Globus pallidus (tissue), 1 donor: ENCODE results near the gene HSD17B7.
"Not testable (repeated sequence)": the region's sequence is repeated elsewhere in the genome, so short reads cannot be mapped to it uniquely, and the experiment has no call there.

ENCODE experiments used
- DNase-seq: peaks from one replicate; pipeline ENCODE4 v3.0.0-alpha.2; 2015; ENCODE audit warnings: low spot score

Gene HSD17B7

GRCh38 chr1:162790303-162790984 is at the start of gene HSD17B7:
HSD17B7 (plus strand) TSS chr1:162790702; CDS start chr1:162790801, 99 bp downstream.
- peak; percentile 84 for DNase-seq

- no peak for DNase-seq
Observed at GRCh38 chr1:162740755-162741154, 49.7 kb upstream of the HSD17B7 start.

- no peak for DNase-seq
Observed at GRCh38 chr1:162741574-162741973, 48.9 kb upstream of the HSD17B7 start.

GRCh38 chr1:162746264-162746942 is 44.1 kb upstream of the HSD17B7 start:
- not testable (repeated sequence) for DNase-seq

GRCh38 chr1:162753001-162753658 is 37.4 kb upstream of the HSD17B7 start:
- DNase-seq = no peak

GRCh38 chr1:162753998-162754585 is 36.4 kb upstream of the HSD17B7 start:
- no peak for DNase-seq

- DNase-seq = no peak
Observed at GRCh38 chr1:162755306-162755705, 35.2 kb upstream of the HSD17B7 start.

GRCh38 chr1:162756523-162756922 is 34.0 kb upstream of the HSD17B7 start:
- no peak for DNase-seq

- no peak for DNase-seq
Observed at GRCh38 chr1:162757476-162757875, 33.0 kb upstream of the HSD17B7 start.

- DNase-seq = no peak
Observed at GRCh38 chr1:162765788-162766187, 24.7 kb upstream of the HSD17B7 start.

GRCh38 chr1:162772571-162773154 is 17.8 kb upstream of the HSD17B7 start:
- DNase-seq = no peak

GRCh38 chr1:162774007-162774406 is 16.5 kb upstream of the HSD17B7 start:
- DNase-seq = no peak

GRCh38 chr1:162779043-162779442 is 11.5 kb upstream of the HSD17B7 start:
- no peak for DNase-seq

- no peak for DNase-seq
Observed at GRCh38 chr1:162782671-162783070, 7.8 kb upstream of the HSD17B7 start.

GRCh38 chr1:162784926-162785325 is 5.6 kb upstream of the HSD17B7 start:
- not testable (repeated sequence) for DNase-seq

GRCh38 chr1:162788783-162789182 is 1.7 kb upstream of the HSD17B7 start:
- DNase-seq = not testable (repeated sequence)

GRCh38 chr1:162790985-162791357 is 469 bp downstream of the HSD17B7 start:
- DNase-seq = peak; percentile 31

GRCh38 chr1:162794284-162794683 is 3.8 kb downstream of the HSD17B7 start:
- DNase-seq = not testable (repeated sequence)

- not testable (repeated sequence) for DNase-seq
Observed at GRCh38 chr1:162796617-162797279, 6.2 kb downstream of the HSD17B7 start.

GRCh38 chr1:162799995-162800830 is 9.7 kb downstream of the HSD17B7 start:
- DNase-seq = peak; percentile 38

GRCh38 chr1:162807503-162807902 is 17.0 kb downstream of the HSD17B7 start:
- not testable (repeated sequence) for DNase-seq
